Esophagus (tissue), 2 donors: ENCODE results near the gene NMUR1. TPM values are rescaled to one million over a fixed set of nuclear protein-coding genes. Genes with fewer than 3 reads are reported as not detected.

Experiments used
- H3K27ac ChIP-seq, 2 donors: one replicate each; pipeline ENCODE4 v1.5.1; 2013; ENCODE audit warnings: low read depth in 2 of 2, mild to moderate bottlenecking in 2 of 2, inconsistent platforms in 1 of 2, low read length in 1 of 2, moderate library complexity in 1 of 2
- H3K27me3 ChIP-seq, 2 donors: one replicate each; pipeline ENCODE4 v1.6.1; 2013; ENCODE audit warnings: low read length in 2 of 2, control low read depth in 1 of 2, mild to moderate bottlenecking in 1 of 2; ENCODE audit not compliant: insufficient read depth in 2 of 2, control insufficient read depth in 1 of 2
- H3K36me3 ChIP-seq, 2 donors: one replicate each; pipeline ENCODE4 v1.6.1; 2013; ENCODE audit warnings: low read length in 1 of 2; ENCODE audit not compliant: control insufficient read depth in 2 of 2, insufficient read depth in 2 of 2
- H3K4me1 ChIP-seq, 2 donors: one replicate each; pipeline ENCODE4 v1.6.1; 2013; ENCODE audit warnings: low read length in 1 of 2; ENCODE audit not compliant: control insufficient read depth in 2 of 2, insufficient read depth in 2 of 2
- H3K4me3 ChIP-seq, 2 donors: one replicate each; pipeline ENCODE4 v1.5.1; 2013; ENCODE audit warnings: low read length in 2 of 2, mild to moderate bottlenecking in 2 of 2, low read depth in 1 of 2, moderate library complexity in 1 of 2
- H3K9me3 ChIP-seq, 2 donors: one replicate each; pipeline ENCODE4 v1.6.1; 2013; ENCODE audit warnings: mild to moderate bottlenecking in 2 of 2, low read depth in 1 of 2, low read length in 1 of 2, moderate library complexity in 1 of 2; ENCODE audit not compliant: control insufficient read depth in 2 of 2, insufficient read depth in 1 of 2
- WGBS, 2 donors: extraction: QIAGEN DNeasy Blood & Tissue Kit; methylation state at CpG; one replicate each; pipeline ENCODE4 v1.1.7; 2013; 5-methylcytosine and 5-hydroxymethylcytosine counted together
- polyA plus RNA-seq, 2 donors: library from polyadenylated mRNA; stranded (reverse); fragments of 200-250 nt; gene quantifications; one replicate each; pipeline ENCODE4 v1.2.3, GENCODE V29; 2013
- donor health status: healthy with polysubstance abuse.
- donor health status: Bipolar disorder and iron deficiency.

The NMUR1 gene
- polyA plus RNA-seq, 2 donors, result 0.33 to 0.47 TPM

GRCh38 chr2:231518771-231519170 is 11.5 kb downstream of the NMUR1 start:
- no peak overlapping the region for H3K4me3 ChIP-seq
- no peaks in the 10 kb centered on the region for H3K27me3 ChIP-seq
- H3K36me3 ChIP-seq, result no peaks in the 10 kb centered on the region
- WGBS, 2 donors, result 76 to 88% methylated on average over 5 of the region's 5 CpGs
- H3K9me3 ChIP-seq, result no peaks in the 10 kb centered on the region
- H3K4me1 ChIP-seq, result peaks cover 0 to 2% of the 10 kb centered on the region in 2 donors
- H3K27ac ChIP-seq, result no peak overlapping the region

- H3K27ac ChIP-seq, result no peak overlapping the region
- H3K4me1 ChIP-seq, result peaks cover 2% of the 10 kb centered on the region in 2 donors
- no peaks in the 10 kb centered on the region for H3K36me3 ChIP-seq
- no peaks in the 10 kb centered on the region for H3K27me3 ChIP-seq
- no peaks in the 10 kb centered on the region for H3K9me3 ChIP-seq
- 95% methylated on average over 4 of the region's 4 CpGs for WGBS, 2 donors
- H3K4me3 ChIP-seq, result no peak overlapping the region
These were observed 14.6 kb downstream of the NMUR1 start for GRCh38 chr2:231515603-231516002.

GRCh38 chr2:231514951-231515297 is 15.3 kb downstream of the NMUR1 start:
- WGBS, 2 donors, result 35 to 51% methylated on average over 7 of the region's 7 CpGs
- H3K4me1 ChIP-seq, result peaks cover 2% of the 10 kb centered on the region in 2 donors
- H3K27me3 ChIP-seq, result no peaks in the 10 kb centered on the region
- H3K27ac ChIP-seq, result peak overlapping the region; percentile 76 to 84
- H3K36me3 ChIP-seq, result no peaks in the 10 kb centered on the region
- H3K9me3 ChIP-seq, result no peaks in the 10 kb centered on the region
- peak overlapping the region; percentile 55 to 63 for H3K4me3 ChIP-seq

- Histone ChIP-seq H3K27me3 (no peaks in the 10 kb centered on the region), H3K36me3 (no peaks in the 10 kb centered on the region), H3K4me1 (peaks cover 2% of the 10 kb centered on the region in 2 donors), H3K27ac (peak overlapping the region; percentile 82 to 87), H3K4me3 (peak overlapping the region; percentile 55 to 63), H3K9me3 (no peaks in the 10 kb centered on the region)
- 2 to 3% methylated on average over 87 of the region's 87 CpGs for WGBS, 2 donors
These were observed 15.9 kb downstream of the NMUR1 start for GRCh38 chr2:231514225-231514950.

GRCh38 chr2:231513746-231514224 is 16.5 kb downstream of the NMUR1 start:
- Histone ChIP-seq H3K9me3 (no peaks in the 10 kb centered on the region), H3K4me1 (peaks cover 2% of the 10 kb centered on the region in 2 donors), H3K27ac (peak overlapping the region; percentile 82 to 87), H3K4me3 (peak overlapping the region; percentile 55 to 63), H3K27me3 (no peaks in the 10 kb centered on the region), H3K36me3 (no peaks in the 10 kb centered on the region)
- 15% methylated on average over 7 of the region's 7 CpGs for WGBS, 2 donors

GRCh38 chr2:231512222-231512621 is 18.0 kb downstream of the NMUR1 start:
- Histone ChIP-seq H3K4me1 (peaks cover 2% of the 10 kb centered on the region in 2 donors), H3K27ac (no peak overlapping the region), H3K9me3 (no peaks in the 10 kb centered on the region), H3K36me3 (no peaks in the 10 kb centered on the region), H3K4me3 (no peak overlapping the region), H3K27me3 (no peaks in the 10 kb centered on the region)
- WGBS, 2 donors, result 76 to 81% methylated on average over 5 of the region's 5 CpGs

GRCh38 chr2:231503766-231504165 is 26.5 kb downstream of the NMUR1 start:
- Histone ChIP-seq H3K36me3 (no peaks in the 10 kb centered on the region), H3K9me3 (no peaks in the 10 kb centered on the region), H3K27me3 (no peaks in the 10 kb centered on the region), H3K27ac (no peak overlapping the region), H3K4me1 (no peaks in the 10 kb centered on the region), H3K4me3 (no peak overlapping the region)
- WGBS, 2 donors, result 79 to 91% methylated on average over 3 of the region's 3 CpGs

GRCh38 chr2:231502596-231502995 is 27.6 kb downstream of the NMUR1 start:
- no peak overlapping the region for H3K27ac ChIP-seq
- H3K4me3 ChIP-seq, result no peak overlapping the region
- H3K27me3 ChIP-seq, result no peaks in the 10 kb centered on the region
- no peaks in the 10 kb centered on the region for H3K9me3 ChIP-seq
- H3K36me3 ChIP-seq, result no peaks in the 10 kb centered on the region
- no peaks in the 10 kb centered on the region for H3K4me1 ChIP-seq

GRCh38 chr2:231497651-231498050 is 32.6 kb downstream of the NMUR1 start:
- 90 to 91% methylated on average over 1 of the region's 1 CpG for WGBS, 2 donors
- Histone ChIP-seq H3K36me3 (no peaks in the 10 kb centered on the region), H3K9me3 (no peaks in the 10 kb centered on the region)

GRCh38 chr2:231494669-231495068 is 35.6 kb downstream of the NMUR1 start:
- H3K27me3 ChIP-seq, result no peaks in the 10 kb centered on the region
- H3K9me3 ChIP-seq, result no peaks in the 10 kb centered on the region
- 66 to 81% methylated on average over 3 of the region's 3 CpGs for WGBS, 2 donors
- no peaks in the 10 kb centered on the region for H3K4me1 ChIP-seq
- no peak overlapping the region for H3K27ac ChIP-seq
- no peak overlapping the region for H3K4me3 ChIP-seq
- no peaks in the 10 kb centered on the region for H3K36me3 ChIP-seq

More at GRCh38 chr2:231497651-231498050, 32.6 kb downstream of the NMUR1 start:
- no peak overlapping the region for H3K27ac ChIP-seq
- H3K27me3 ChIP-seq, result no peaks in the 10 kb centered on the region
- H3K4me3 ChIP-seq, result no peak overlapping the region
- H3K4me1 ChIP-seq, result no peaks in the 10 kb centered on the region
